DND-41 (cell line): Measurements from ENCODE around the gene LTBP3.

ENCODE experiments used
- CTCF ChIP-seq: IDR thresholded peaks from 2 replicates; pipeline ENCODE4 v1.5.1; 2012; ENCODE audit warnings: borderline replicate concordance, low read length, moderate library complexity, mild to moderate bottlenecking; ENCODE audit not compliant: poor library complexity, severe bottlenecking; ENCODE audit errors: extremely low read depth
- EZH2 ChIP-seq: IDR thresholded peaks from 3 replicates; pipeline ENCODE4 v1.6.1; 2012; ENCODE audit warnings: borderline replicate concordance, low read depth, mild to moderate bottlenecking, moderate library complexity, low read length, inconsistent platforms; ENCODE audit not compliant: severe bottlenecking

GRCh38 chr11:65525546-65526480, 32.3 kb downstream of the LTBP3 start:
- TF ChIP-seq CTCF (no peak), EZH2 (no peak)
